Endometrial microvascular endothelial cells (primary cell): ENCODE results near the gene ENTPD8. TPM values are rescaled to one million over a fixed set of nuclear protein-coding genes. Genes with fewer than 3 reads are reported as not detected.
"Not testable (repeated sequence)": the region's sequence is repeated elsewhere in the genome, so short reads cannot be mapped to it uniquely, and the experiment has no call there.

Experiments
- in situ Hi-C: cut with HindIII; loops from 2 replicates; pipeline ENCODE4 v1.10.0; 2017; ENCODE audit warnings: low sequenced_read_pairs, low pct_unique_long_range_greater_than_20kb; ENCODE audit errors: inconsistent ontology term
- total RNA-seq: library from RNA; depleted of rRNA; stranded (reverse); fragments of >200 nt; gene quantifications from one replicate; pipeline ENCODE4 v1.2.3, GENCODE V29; 2015; ENCODE audit errors: inconsistent ontology term

The ENTPD8 gene
- total RNA-seq, 1 donor from 2014 or later, result not detected

DNA sequence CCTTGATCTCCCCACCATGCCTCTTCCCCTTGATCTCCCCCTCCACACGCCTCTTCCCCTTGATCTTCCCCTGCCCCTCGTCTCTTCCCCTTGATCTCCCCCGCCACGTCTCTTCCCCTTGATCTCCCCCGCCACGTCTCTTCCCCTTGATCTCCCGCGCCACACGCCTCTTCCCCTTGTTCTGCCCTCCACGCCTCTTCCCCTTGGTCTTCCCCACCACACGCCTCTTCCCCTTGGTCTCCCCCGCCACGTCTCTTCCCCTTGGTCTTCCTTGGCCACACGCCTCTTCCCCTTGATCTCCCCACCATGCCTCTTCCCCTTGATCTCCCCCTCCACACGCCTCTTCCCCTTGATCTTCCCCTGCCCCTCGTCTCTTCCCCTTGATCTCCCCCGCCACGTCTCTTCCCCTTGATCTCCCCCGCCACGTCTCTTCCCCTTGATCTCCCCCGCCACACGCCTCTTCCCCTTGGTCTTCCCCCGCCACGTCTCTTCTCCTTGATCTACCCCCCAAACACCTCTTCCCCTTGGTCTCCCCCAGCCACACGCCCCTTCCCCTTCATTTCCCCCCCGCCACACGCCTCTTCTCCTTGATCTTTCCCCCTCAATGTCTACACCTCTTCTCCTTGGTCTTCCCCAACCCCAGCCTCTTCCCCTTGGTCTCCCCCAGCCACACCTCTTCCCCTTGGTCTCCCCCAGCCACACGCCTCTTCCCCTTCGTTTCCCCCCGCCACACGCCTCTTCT, 10.3 kb upstream of the ENTPD8 start:
- in situ Hi-C loops, result not testable (repeated sequence)

- in situ Hi-C loops, result not testable (repeated sequence)
Measured at GRCh38 chr9:137450539-137451222, 9.5 kb upstream of the ENTPD8 start.

DNA sequence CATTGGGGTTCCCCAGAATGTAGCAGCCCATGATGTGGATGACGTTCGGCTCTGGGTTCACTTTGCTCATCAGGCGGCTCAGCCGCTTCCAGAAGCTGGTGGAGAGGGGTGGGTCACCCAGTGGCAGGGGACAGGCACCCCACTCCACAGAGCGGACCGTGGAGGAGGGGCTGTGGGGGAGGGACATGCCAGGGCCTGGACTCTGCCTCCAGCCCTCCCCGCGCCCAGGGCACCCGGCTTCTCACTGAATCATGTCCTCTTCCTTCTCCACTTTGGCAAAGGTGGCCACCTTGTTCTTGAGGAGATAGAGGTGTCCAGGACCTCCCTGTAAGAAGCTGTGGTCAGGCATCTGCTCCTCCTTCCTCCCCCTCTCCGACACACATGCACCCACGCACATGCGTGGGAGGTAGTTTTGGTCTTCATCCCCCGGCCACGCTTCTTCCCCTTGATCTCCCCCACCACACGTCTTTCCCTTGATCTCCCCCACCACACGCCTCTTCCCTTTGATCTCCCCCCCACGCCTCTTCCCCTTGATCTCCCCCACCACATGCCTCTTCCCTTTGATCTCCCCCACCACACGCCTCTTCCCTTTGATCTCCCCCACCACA, 8.9 kb upstream of the ENTPD8 start:
- in situ Hi-C loops, result no loop called here

DNA sequence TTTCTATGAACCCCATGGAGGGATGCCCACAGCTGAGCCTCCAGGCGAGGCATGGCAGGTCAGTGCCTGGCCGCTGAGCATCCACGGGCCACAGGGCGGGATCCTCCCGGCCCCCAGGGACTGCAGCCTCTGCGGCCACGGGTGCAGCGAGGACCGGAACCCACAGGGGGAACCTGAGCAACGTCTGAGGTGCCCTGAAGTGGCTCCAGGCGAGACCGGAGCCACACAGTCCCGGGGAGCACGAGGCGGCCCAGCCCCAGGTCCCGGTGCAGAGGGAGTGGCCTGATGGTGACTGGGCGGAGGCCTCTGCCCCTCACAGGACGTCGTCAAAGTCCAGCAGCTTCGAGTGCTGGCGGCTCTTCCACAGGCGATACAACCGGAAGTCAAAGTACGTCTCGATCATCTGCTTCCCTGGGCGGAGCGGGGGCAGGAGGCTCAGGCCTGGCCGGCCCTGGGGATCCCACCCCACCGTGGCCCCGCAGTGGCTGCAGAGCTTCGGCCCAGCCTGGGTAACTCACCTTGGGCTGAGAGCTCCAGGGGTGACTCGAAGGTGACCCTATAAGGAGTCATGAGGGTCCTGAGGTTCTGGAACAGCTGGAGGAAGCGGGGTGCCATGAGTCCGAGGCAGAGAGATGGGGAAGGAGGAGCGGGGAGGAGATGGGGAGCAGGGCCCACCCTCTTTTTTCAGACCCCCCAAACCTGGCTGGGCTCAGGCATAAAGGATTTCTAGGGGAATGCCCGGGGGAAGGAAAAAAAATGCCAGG, 8.1 kb upstream of the ENTPD8 start:
- in situ Hi-C loops, result no loop called here

DNA sequence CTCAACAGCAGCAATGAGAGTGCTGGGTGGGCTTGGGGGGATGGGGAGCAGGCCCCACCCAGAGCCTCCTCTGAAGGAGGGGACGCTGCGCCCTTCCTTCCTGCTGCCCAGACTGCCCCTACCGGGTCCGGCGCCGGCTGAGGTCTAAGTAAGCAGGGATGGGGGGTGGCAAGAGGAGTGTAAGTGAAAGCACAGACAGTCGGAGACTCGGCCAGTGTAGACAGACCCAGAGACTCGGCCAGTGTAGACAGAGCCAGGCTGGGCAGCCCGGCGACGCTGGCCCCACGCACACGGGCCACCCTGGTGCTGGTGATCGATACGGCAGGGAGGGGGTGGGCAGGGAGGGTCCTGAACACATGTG, 7.4 kb upstream of the ENTPD8 start:
- in situ Hi-C loops, result no loop called here

DNA sequence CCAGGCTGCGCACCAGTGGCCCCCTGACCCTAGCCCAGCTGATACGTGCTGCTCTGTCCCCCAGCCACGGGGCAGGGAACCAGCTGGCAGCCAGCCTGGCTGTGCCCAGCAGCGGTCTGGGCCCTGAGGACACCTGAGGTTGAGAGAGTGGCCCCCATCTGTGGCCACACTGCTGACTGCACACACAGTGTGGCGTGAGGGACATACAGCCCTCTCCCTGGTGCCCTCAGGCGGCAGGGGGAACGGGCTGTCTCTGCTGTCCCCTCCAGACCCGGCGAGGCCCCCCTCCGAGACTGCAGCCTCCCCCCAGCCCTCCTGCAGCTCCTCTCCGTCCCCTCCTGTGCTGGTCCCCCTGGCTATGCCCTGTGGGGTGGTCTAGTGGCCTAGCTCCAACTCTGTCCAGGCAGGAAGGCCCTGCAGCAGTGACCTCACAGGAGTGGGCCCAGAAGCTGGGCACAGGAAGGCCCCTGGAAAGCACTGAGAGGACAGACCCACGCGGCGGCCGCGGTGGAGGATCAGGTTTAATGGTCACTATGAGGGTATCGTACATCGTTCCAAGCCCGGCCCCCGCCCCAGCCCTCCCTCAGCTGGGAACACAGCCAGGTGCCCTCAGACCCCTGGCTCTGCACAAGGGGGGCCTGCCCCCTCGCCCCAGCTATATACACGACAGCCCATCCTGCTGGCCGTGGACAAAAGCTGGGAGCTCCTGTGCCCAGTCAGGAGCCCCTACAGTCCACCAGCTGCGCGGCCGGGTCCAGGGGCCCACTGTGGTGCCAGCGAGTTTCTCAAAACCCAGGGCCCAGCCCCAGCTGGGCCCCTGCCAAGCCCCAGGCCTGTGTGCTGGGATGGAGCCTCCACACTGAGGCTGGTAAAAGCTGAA, 6.8 kb upstream of the ENTPD8 start:
- in situ Hi-C loops, result no loop called here

DNA sequence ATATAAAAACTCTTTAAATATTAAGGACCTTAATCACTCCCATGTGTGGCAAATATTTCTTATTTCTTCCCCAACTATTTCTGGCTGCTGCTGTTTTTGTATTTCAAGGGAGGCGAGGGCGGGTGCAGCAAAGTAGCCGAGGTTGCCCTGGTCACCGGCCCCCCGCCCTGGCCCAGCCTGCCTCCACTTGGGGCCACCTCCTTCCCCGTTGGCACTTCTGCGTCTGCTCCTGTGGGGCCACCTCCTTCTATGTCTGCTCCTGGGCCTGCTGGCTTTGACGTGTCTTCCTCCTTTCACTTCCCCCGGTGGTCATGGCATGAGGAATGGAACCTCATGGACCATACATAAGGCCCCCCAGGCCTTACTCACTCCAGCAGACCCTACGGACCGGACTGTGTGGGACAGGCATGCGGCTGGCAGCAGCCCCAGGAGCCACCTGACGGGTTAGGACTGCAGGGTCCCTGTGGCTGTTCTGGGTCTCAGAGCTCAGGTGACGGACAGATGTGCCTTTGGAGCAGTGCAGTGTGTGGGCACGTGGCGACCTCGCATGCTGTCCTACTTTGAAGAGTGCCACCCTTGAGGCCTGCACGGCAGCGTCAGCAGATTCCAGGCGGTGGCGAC, 5.8 kb upstream of the ENTPD8 start:
- in situ Hi-C loops, result no loop called here

DNA sequence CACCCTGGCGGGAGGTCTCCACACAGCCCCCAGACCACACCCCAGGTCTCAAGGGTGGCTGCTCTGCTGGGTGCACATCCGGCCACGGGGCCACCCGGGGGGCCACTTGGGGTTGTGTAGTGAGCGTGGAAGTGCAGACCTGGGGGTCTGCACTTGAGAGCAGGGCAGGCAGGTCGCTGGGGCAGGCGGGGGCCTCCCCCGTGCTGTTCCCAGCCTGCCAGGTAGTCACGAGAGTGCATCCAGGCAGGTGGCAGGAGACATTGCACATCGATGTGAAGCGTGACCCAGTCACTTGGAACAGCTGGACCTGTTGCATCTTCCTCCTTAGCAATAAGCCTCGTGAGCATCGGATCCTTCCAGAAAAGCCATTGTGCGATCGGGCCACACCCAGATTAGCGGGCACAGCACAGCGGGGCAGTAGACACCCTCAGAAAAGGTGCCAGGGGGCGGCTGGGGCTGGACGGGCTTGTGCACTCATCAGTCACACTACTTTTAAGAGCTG, 4.8 kb upstream of the ENTPD8 start:
- in situ Hi-C loops, result no loop called here

GRCh38 chr9:137445275-137445807, 4.2 kb upstream of the ENTPD8 start:
- in situ Hi-C loops, result no loop called here

- in situ Hi-C loops, result no loop called here
Measured at GRCh38 chr9:137444106-137444790, 3.1 kb upstream of the ENTPD8 start.

DNA sequence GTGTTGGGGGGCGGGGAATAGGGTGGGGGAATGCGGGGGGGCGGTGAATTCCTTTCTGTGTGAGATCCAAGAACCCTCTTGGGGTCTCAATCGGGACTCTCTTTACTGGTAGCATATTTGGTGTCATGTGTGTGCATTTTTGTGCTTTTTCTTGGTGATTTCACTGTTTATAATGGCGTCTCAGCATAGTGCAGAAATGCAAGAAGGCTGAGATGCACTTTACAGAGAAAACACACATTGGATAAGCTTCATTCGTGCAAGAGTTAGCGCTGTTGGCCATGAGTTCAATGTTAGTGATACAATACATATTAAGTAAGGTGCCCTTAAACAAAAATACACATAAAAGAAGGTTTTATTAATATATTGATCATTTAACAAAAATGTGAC, 771 bp upstream of the ENTPD8 start:
- in situ Hi-C loops, result no loop called here

- in situ Hi-C loops, result no loop called here
Measured at GRCh38 chr9:137439158-137439714, 1.9 kb downstream of the ENTPD8 start.

- in situ Hi-C loops, result no loop called here
Measured at GRCh38 chr9:137438591-137439157, 2.5 kb downstream of the ENTPD8 start.

DNA sequence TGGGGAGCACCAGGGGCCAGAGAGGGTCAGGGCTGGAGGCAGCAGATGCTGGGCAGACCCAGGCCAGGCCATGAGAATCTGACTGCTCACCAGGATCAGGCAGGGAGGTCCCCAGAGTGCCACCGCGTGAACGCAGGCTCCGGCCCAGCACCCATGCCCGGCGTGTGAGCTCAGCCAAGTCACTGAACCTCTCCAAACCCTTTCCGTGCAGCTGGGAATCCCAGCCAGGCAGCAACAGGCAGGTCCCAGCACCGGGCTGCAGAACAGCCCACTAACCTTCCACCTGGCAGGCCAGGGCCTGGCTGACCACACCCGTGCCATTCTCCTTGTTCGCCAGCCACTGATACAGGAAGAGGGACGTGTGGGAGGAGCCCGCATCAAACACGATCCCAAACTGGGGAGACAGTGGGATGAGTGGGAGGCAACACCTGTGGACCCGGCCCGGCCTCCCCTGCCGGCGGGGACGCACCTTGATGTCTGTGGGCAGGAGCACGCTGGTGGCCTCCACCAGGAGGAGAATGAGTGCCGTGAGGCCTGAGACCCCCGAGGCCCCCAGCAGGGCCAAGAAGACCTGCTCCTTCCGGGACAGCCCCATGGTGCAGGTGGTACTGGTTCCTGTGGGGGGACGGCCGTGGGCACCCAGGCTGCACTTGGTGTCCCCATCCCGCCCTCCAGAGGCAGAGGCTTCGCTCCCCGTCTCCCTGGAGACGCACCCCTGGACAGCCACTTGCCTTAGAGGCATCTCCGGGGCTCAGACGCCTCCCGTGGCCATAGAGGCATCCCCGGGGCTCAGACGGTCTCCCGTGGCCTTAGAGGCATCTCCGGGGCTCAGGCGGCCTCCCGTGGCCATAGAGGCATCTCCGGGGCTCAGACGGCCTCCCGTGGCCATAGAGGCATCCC, 3.2 kb downstream of the ENTPD8 start:
- in situ Hi-C loops, result no loop called here

DNA sequence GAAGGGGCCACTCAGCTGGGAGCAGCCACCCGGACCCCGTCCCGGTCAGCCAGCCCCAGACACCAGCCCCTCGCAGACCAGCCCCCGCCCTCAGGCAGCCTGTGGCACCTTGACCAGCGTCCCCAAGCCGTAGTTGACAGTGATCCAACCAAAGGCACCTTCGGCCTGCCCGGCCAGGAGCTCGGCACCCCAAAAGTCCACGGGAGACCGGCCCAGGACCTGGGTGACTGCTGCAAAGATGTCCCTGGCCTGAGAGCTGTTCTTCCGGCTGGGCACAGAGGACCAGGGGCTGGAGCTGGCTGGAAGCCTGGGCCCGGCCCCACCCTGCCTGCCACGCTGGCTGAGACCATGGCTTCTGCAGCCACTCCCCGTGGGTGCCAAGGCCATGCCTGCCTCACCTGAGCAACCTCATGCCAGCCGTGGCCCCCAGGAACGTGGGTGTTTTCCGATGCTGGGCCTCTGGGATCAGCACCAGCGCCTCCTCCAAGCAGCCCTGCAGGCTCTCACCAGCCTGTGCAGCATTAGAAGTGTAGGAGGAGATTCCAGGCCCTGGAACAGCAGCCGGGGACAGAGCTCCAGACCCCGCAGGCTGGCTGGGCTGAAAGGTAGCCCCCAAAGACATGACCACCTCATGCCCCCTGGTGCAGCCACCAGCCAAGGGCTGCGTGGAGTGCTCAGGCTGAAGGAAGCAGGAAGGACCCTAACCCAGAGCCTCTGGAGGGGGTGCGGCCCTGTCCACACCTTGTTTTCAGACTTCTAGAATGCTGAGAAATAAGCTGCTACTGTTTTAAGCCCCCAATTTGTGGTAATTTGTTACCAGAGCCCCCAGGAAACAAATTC, 4.2 kb downstream of the ENTPD8 start:
- in situ Hi-C loops, result no loop called here
